HEK293 (cell line): ENCODE measurements around the gene ZFYVE21.

Experiments
- CTCF ChIA-PET: fragments of 350-600 bp; formaldehyde crosslinking; extraction: SDS; loops from one replicate; lab custom pipeline; 2021; ENCODE audit warnings: antibody characterized with exemption; lab: Yijun Ruan, JAX
- POLR2A ChIA-PET: fragments of 300-600 bp; formaldehyde crosslinking; extraction: SDS; loops from one replicate; lab custom pipeline; 2020; ENCODE audit warnings: antibody characterized with exemption, inconsistent platforms; lab: Yijun Ruan, JAX
- H3K27ac ChIP-seq: fragments of 200-500 bp; sonication (Bioruptor generic); 2 replicates; pipeline ENCODE4 v1.5.1; 2014; ENCODE audit warnings: low read depth, low read length, control low read depth, inconsistent platforms; ENCODE audit errors: extremely low read depth
- H3K36me3 ChIP-seq, 2 experiments: fragments of 200-500 bp in 1 of 2; sonication (Bioruptor generic) in 1 of 2; 1 replicate in 1 of 2; 2 replicates in 1 of 2; pipeline ENCODE4 v1.5.1; 2014 to 2017; ENCODE audit warnings: inconsistent platforms in 2 of 2, low read length in 2 of 2; ENCODE audit not compliant: control insufficient read depth in 2 of 2, insufficient read depth in 1 of 2
- H3K4me1 ChIP-seq: fragments of 200-500 bp; sonication (Bioruptor generic); 2 replicates; pipeline ENCODE4 v1.5.1; 2014; ENCODE audit warnings: mild to moderate bottlenecking, low read length, inconsistent platforms; ENCODE audit not compliant: control insufficient read depth, insufficient read depth
- H3K4me3 ChIP-seq: 2 replicates; pipeline ENCODE4 v1.5.1; 2011; ENCODE audit warnings: low read depth, mild to moderate bottlenecking, control low read depth, low read length, moderate library complexity
- H3K9me3 ChIP-seq: fragments of 200-500 bp; sonication (Bioruptor generic); 2 replicates; pipeline ENCODE4 v1.5.1; 2014; ENCODE audit warnings: low read depth, low read length, inconsistent platforms; ENCODE audit not compliant: control insufficient read depth, insufficient read depth
- EGR2 ChIP-seq: fragments of 450-650 bp; formaldehyde crosslinking; IDR thresholded peaks from 2 replicates; pipeline ENCODE4 v1.5.1; 2016; ENCODE audit warnings: low read depth, missing biosample characterization, missing genetic modification characterization
- GLIS1 ChIP-seq: fragments of 450-650 bp; formaldehyde crosslinking; IDR thresholded peaks from 2 replicates; pipeline ENCODE4 v1.5.1; 2016; ENCODE audit warnings: missing biosample characterization, missing genetic modification characterization
- KLF8 ChIP-seq: fragments of 450-650 bp; formaldehyde crosslinking; IDR thresholded peaks from 2 replicates; pipeline ENCODE4 v1.5.1; 2016; ENCODE audit warnings: missing biosample characterization, missing genetic modification characterization
- MYNN ChIP-seq: fragments of 450-650 bp; formaldehyde crosslinking; IDR thresholded peaks from 2 replicates; pipeline ENCODE4 v1.5.1; 2016; ENCODE audit warnings: missing biosample characterization, missing genetic modification characterization, borderline replicate concordance
- TRIM28 ChIP-seq: IDR thresholded peaks from 2 replicates; pipeline ENCODE4 v1.6.1; 2011; ENCODE audit warnings: low read length, control low read depth, borderline replicate concordance
- WT1 ChIP-seq: fragments of 450-650 bp; formaldehyde crosslinking; IDR thresholded peaks from 2 replicates; pipeline ENCODE4 v1.5.1; 2016; ENCODE audit warnings: missing biosample characterization, missing genetic modification characterization
- ZBTB8A ChIP-seq: fragments of 450-650 bp; formaldehyde crosslinking; IDR thresholded peaks from 2 replicates; pipeline ENCODE4 v1.5.1; 2016; ENCODE audit warnings: missing biosample characterization, missing genetic modification characterization
- ZFHX2 ChIP-seq: fragments of 450-650 bp; formaldehyde crosslinking; conservative IDR thresholded peaks from 2 replicates; pipeline ENCODE4 v1.5.1; 2016; ENCODE audit warnings: missing biosample characterization, missing genetic modification characterization
- ZNF140 ChIP-seq: fragments of 450-650 bp; formaldehyde crosslinking; IDR thresholded peaks from 2 replicates; pipeline ENCODE4 v1.5.1; 2016; ENCODE audit warnings: missing biosample characterization, missing genetic modification characterization
- ZNF157 ChIP-seq: fragments of 450-650 bp; formaldehyde crosslinking; IDR thresholded peaks from 2 replicates; pipeline ENCODE4 v1.5.1; 2016; ENCODE audit warnings: missing biosample characterization, missing genetic modification characterization
- ZNF23 ChIP-seq: fragments of 450-650 bp; formaldehyde crosslinking; IDR thresholded peaks from 2 replicates; pipeline ENCODE4 v1.5.1; 2016; ENCODE audit warnings: missing biosample characterization, missing genetic modification characterization, borderline replicate concordance
- ZNF248 ChIP-seq: fragments of 450-650 bp; formaldehyde crosslinking; IDR thresholded peaks from 2 replicates; pipeline ENCODE4 v1.5.1; 2017; ENCODE audit warnings: missing biosample characterization, missing genetic modification characterization
- ZNF37A ChIP-seq: fragments of 450-650 bp; IDR thresholded peaks from 2 replicates; pipeline ENCODE4 v1.5.1; 2018; ENCODE audit warnings: missing biosample characterization, missing genetic modification characterization
- ZNF426 ChIP-seq: fragments of 450-650 bp; formaldehyde crosslinking; IDR thresholded peaks from 2 replicates; pipeline ENCODE4 v1.5.1; 2017; ENCODE audit warnings: missing biosample characterization, missing genetic modification characterization, mild to moderate bottlenecking, inconsistent platforms, moderate library complexity
- ZNF473 ChIP-seq: fragments of 450-650 bp; formaldehyde crosslinking; IDR thresholded peaks from 2 replicates; pipeline ENCODE4 v1.5.1; 2017; ENCODE audit warnings: missing biosample characterization, missing genetic modification characterization
- ZNF626 ChIP-seq: fragments of 450-650 bp; sonication (Bioruptor Pico); formaldehyde crosslinking; IDR thresholded peaks from 2 replicates; pipeline ENCODE4 v1.5.1; 2018; ENCODE audit warnings: missing biosample characterization, missing genetic modification characterization, inconsistent platforms
- ZNF768 ChIP-seq: fragments of 450-650 bp; formaldehyde crosslinking; IDR thresholded peaks from 2 replicates; pipeline ENCODE4 v1.5.1; 2018; ENCODE audit warnings: missing biosample characterization, mild to moderate bottlenecking, missing genetic modification characterization
- ZNF792 ChIP-seq: fragments of 450-650 bp; formaldehyde crosslinking; IDR thresholded peaks from 2 replicates; pipeline ENCODE4 v1.5.1; 2016; ENCODE audit warnings: missing biosample characterization, missing genetic modification characterization
- ZXDB ChIP-seq: fragments of 450-650 bp; formaldehyde crosslinking; IDR thresholded peaks from 2 replicates; pipeline ENCODE4 v1.5.1; 2016; ENCODE audit warnings: missing biosample characterization, missing genetic modification characterization
- TF ChIP-seq, protein P1 (sequence below): fragments of 450-650 bp; formaldehyde crosslinking; IDR thresholded peaks from 2 replicates; pipeline ENCODE4 v1.5.1; 2016; ENCODE audit warnings: missing biosample characterization, missing genetic modification characterization, low read depth
- TF ChIP-seq, protein P2 (sequence below): fragments of 450-650 bp; formaldehyde crosslinking; IDR thresholded peaks from 2 replicates; pipeline ENCODE4 v1.5.1; 2016; ENCODE audit warnings: missing biosample characterization, missing genetic modification characterization

Gene ZFYVE21

DNA sequence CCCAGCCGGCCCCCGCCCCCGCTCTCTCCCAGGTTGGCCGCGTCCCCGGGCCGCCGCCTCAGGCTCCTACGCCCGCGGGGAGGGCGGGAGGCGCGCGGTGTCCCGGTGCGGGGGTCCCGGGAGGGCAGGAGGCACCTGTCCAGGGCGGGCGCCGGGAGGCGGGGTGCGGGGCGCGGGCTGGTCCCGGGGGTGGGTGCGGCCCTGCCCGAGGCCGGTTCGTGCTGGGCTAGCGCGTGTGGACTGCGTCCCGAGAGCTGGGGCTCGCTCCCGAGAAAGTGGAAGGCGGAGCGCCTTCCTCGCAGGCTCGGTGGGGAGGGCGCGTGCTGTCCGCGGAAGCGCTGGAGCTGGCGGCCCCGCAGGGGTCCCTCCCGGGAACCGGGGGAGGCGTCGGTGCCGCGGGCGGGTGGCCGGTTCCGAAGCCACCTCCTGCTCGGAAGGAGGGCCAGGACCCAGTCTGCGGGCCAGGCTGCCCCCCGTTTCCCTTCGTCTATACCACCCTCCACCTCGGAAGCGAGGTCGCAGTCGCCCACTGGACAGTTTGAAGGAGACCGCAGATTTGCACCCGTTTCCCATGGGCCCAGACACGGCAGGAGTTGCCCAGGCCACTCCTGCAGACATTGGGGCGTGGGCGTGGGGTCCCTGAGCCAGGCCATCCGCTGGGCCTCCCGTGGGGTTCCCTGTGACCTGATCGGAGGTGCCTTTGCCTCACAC, 636 bp downstream of the ZFYVE21 start (continued):
- TF ChIP-seq ZNF426 (tag by site-specific recombination) (no peak), WT1 (no peak; the same call in 1 of the 2 replicates), ZNF23 (no peak), ZNF157 (tag by site-specific recombination) (no peak), MYNN (tag by site-specific recombination) (no peak), ZBTB8A (tag by site-specific recombination) (peak; percentile 42), ZNF768 (tag by site-specific recombination) (no peak), KLF8 (peak; percentile 30; the same call in 1 of the 2 replicates), ZNF37A (no peak), TRIM28 (no peak), ZNF473 (tag by site-specific recombination) (no peak)
- TF ChIP-seq, protein P1, sequence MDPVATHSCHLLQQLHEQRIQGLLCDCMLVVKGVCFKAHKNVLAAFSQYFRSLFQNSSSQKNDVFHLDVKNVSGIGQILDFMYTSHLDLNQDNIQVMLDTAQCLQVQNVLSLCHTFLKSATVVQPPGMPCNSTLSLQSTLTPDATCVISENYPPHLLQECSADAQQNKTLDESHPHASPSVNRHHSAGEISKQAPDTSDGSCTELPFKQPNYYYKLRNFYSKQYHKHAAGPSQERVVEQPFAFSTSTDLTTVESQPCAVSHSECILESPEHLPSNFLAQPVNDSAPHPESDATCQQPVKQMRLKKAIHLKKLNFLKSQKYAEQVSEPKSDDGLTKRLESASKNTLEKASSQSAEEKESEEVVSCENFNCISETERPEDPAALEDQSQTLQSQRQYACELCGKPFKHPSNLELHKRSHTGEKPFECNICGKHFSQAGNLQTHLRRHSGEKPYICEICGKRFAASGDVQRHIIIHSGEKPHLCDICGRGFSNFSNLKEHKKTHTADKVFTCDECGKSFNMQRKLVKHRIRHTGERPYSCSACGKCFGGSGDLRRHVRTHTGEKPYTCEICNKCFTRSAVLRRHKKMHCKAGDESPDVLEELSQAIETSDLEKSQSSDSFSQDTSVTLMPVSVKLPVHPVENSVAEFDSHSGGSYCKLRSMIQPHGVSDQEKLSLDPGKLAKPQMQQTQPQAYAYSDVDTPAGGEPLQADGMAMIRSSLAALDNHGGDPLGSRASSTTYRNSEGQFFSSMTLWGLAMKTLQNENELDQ (tag by site-specific recombination), result no peak
- TF ChIP-seq, protein P2, sequence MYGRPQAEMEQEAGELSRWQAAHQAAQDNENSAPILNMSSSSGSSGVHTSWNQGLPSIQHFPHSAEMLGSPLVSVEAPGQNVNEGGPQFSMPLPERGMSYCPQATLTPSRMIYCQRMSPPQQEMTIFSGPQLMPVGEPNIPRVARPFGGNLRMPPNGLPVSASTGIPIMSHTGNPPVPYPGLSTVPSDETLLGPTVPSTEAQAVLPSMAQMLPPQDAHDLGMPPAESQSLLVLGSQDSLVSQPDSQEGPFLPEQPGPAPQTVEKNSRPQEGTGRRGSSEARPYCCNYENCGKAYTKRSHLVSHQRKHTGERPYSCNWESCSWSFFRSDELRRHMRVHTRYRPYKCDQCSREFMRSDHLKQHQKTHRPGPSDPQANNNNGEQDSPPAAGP (tag by site-specific recombination), result 0 out of 2 replicates have a peak, but pooled peaks have one; percentile 29

DNA sequence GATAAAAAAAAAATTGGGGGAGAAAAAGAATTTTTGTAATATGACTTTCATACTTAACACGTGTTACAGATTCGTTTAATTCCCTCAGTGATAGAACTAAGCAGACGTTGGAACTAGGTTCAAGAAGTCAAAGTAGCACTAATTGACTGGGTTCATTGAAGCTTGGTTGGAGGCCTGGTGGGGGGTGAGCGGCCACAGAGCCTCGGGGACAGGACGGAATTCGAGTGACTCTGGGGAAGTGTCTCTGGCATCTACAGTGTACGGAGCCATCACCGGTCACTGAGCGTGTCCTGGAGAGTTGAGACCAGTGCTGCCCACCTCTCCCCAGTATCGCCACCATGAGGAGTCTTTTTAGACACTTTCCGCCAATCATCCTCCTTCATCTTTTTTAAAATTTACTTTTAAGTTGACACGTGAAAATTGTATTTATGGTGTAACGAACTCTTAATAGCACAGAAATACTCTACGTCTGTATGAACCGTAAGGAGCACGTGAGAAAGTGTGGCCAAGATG, 1.3 kb downstream of the ZFYVE21 start:
- H3K36me3 ChIP-seq, result peaks cover 3 to 29% of the 10 kb centered on the region in 2 experiments; a peak in 2 of 3 replicates
- peaks cover 12% of the 10 kb centered on the region for H3K4me1 ChIP-seq
- POLR2A ChIA-PET, result interaction anchor here (0.8 kb wide), 1 partner anchor 188 kb away, joined by 3 read pairs; no protein-coding TSS in a partner anchor
- TF ChIP-seq ZNF626 (tag by site-specific recombination), result no peak
- peak; percentile 73 for TF ChIP-seq GLIS1
- TF ChIP-seq ZNF248 (tag by site-specific recombination), result no peak
- no peak for TF ChIP-seq ZXDB
- TF ChIP-seq ZNF140, result no peak
- TF ChIP-seq, all 188 proteins: peak for 1
- Histone ChIP-seq H3K9me3 (no peaks in the 10 kb centered on the region), H3K4me3 (peak overlapping the region; percentile 87), H3K27ac (no peak overlapping the region)
- CTCF ChIA-PET, result interaction anchor here (0.9 kb wide), 1 partner anchor 23 kb away, joined by 5 read pairs; no protein-coding TSS in a partner anchor

DNA sequence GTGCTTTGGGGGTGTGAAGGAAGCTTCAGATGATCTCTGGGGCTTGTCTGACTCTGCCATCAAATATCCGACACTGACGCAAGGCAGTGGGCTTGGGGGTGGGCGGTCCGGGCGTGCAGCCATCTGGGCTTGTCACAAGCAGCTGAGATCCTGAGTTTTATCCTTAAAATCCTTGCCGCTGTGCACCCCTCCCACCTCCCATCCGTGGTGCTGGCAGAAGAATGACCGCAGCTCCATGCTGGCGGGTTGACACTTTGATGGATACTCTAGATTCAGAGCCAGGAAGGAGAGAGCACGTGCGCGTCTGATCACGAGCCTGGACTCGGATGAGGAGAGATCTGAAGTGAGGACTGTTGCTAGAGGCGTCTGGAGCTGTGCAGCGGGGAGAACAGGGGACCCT, 3.0 kb downstream of the ZFYVE21 start:
- ChIA-PET CTCF (no interaction called here), POLR2A (interaction anchor here (1.4 kb wide), 1 partner anchor 14 kb away, joined by 3 read pairs; no protein-coding TSS in a partner anchor)
- peak; percentile 66 for TF ChIP-seq ZFHX2 (tag by site-specific recombination)
- TF ChIP-seq EGR2 (tag by site-specific recombination), result peak; percentile 70
- no peak for TF ChIP-seq ZNF792 (tag by site-specific recombination)
- no peak overlapping the region for H3K27ac ChIP-seq
- H3K9me3 ChIP-seq, result no peaks in the 10 kb centered on the region
- H3K36me3 ChIP-seq, result peaks cover 3 to 12% of the 10 kb centered on the region in 2 experiments; a peak in 2 of 3 replicates
- peaks cover 12% of the 10 kb centered on the region for H3K4me1 ChIP-seq
- no peak overlapping the region for H3K4me3 ChIP-seq
